T-helper 1 cell treated with Interleukin-12 subunit alpha and Interleukin-12 subunit beta and Interleukin-4 antibody, amounts not matched to agents 30 ng/mL and 1 ng/mL, for 36 hours (primary cell): Measurements from ENCODE around the gene TBXA2R. TPM values are rescaled to one million over a fixed set of nuclear protein-coding genes. Genes with fewer than 3 reads are reported as not detected.

Experiments
- intact Hi-C: fragments of 100-400 bp; cut with micrococcal nuclease; formaldehyde crosslinking; loops from one replicate; pipeline ENCODE4 v1.15.1; 2024
- total RNA-seq: library from RNA; stranded (reverse); gene quantifications from 2 replicates; pipeline ENCODE4 v1.2.3, GENCODE V29; 2022

TBXA2R gene
- total RNA-seq, 1 donor from 2014 or later = 1.1 TPM

DNA sequence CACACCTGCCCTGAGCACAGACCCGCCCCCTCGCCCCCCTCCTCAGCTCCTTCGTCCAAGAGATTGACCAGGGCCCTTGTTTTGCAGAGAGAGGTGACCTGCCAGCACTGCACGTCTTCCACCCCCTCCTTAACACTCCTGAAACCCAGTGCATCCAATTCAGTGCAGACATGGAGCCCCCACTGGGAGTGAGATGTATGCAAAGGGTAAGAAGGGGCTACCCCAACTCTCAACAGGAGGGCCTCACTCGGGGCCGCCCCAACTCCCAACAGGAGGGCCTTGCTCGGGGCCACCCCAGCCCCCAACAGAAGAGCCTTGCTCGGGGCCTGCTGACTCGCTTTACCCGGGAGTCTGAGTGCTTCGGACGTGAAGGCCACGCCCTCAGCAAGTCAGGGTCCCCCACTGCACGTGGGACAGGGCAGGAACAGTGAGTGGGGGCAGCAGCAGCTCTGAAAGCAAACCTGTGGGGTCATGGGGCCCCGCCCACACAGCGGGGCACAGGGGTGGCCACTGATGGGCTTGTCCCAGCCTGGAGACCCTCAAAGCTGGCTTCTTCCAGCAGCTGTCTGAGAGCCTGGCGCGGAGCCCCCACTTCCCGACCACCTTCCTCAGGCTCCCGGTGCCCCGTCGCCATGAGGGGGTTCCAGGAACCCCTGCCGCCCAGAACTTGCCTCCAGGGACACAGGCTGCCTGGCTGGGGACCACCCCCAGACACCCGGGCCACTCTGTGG is 14.3 kb upstream of the TBXA2R start:
- intact Hi-C loops = no loop called here

DNA sequence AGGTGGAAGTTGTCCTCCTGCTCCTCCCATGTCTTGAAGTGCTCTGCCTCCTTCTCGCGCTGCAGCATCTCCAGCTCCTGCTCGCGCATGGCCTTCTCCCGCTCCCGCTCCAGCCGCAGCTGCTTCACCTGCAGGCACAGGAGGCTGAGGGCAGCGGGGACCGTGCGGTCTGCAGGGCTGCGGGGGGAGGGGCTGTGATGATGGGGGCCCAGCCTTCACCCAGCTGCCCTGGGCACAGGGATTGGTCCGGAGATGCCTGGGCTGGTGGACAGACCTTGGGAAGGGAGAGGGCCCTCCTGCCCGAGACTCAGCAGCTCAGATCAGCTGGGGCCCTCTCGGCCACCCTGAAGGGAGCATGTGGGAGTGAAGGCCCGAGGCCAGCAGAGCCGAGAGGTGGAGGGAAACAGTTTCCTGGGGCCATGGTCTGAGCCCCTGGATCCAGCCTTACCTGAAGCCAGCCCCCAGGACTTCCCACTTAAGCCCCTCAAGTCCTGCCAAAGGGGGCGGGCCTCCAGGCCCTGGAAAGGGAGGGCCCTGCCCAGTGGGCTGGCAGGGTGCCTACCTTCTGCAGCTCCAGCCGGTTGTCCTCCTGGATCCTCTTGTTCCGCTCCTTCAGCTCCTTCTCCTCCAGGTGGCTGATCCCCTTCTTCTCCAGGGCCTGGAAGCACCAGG is 13.6 kb upstream of the TBXA2R start:
- intact Hi-C loops = no loop called here

- intact Hi-C loops = loop anchor here (2.0 kb wide), 1 partner anchor 75 kb away; no protein-coding TSS in a partner anchor
Observed at GRCh38 chr19:3619631-3620012, 12.9 kb upstream of the TBXA2R start.

- intact Hi-C loops = loop anchor here (2.0 kb wide), 1 partner anchor 74 kb away; no protein-coding TSS in a partner anchor
Observed at GRCh38 chr19:3618811-3619630, 12.3 kb upstream of the TBXA2R start.

GRCh38 chr19:3618144-3618810 is 11.6 kb upstream of the TBXA2R start:
- intact Hi-C loops = loop anchor here (2.0 kb wide), 1 partner anchor 73 kb away; no protein-coding TSS in a partner anchor

- intact Hi-C loops = no loop called here
Observed at GRCh38 chr19:3617463-3617862, 10.8 kb upstream of the TBXA2R start.

DNA sequence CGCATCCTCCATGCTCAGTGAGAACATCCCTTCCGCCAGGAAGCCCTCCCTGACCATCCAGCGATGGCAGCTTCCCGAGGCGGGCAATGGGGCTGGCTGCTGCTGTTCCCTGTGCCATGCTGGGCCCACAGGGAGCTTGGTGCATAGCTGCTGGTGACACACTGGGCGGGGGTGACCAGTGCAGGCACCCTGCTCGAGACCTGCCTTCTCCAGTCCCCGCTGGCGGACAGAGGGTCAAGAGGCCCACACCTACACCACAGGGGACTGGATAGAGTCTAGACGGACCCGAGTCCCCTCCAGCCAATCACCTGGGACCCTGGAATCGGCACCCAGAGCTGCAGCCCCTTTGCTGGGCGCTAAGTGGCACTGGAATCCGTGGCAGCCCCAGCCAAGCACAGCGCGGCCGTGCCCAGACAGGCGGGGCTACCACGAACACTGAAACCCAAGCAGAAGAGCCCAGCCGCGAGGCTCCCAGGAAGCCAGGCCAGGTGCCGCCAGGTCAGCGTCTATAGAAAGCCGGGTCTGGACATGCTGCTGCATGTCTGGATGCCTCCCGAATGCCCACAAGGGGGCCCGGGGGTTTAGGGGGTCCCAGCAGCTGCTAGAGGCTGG is 9.0 kb upstream of the TBXA2R start:
- intact Hi-C loops = no loop called here

- intact Hi-C loops = no loop called here
Observed at GRCh38 chr19:3614858-3615505, 8.3 kb upstream of the TBXA2R start.

GRCh38 chr19:3613818-3614661 is 7.4 kb upstream of the TBXA2R start:
- intact Hi-C loops = no loop called here

DNA sequence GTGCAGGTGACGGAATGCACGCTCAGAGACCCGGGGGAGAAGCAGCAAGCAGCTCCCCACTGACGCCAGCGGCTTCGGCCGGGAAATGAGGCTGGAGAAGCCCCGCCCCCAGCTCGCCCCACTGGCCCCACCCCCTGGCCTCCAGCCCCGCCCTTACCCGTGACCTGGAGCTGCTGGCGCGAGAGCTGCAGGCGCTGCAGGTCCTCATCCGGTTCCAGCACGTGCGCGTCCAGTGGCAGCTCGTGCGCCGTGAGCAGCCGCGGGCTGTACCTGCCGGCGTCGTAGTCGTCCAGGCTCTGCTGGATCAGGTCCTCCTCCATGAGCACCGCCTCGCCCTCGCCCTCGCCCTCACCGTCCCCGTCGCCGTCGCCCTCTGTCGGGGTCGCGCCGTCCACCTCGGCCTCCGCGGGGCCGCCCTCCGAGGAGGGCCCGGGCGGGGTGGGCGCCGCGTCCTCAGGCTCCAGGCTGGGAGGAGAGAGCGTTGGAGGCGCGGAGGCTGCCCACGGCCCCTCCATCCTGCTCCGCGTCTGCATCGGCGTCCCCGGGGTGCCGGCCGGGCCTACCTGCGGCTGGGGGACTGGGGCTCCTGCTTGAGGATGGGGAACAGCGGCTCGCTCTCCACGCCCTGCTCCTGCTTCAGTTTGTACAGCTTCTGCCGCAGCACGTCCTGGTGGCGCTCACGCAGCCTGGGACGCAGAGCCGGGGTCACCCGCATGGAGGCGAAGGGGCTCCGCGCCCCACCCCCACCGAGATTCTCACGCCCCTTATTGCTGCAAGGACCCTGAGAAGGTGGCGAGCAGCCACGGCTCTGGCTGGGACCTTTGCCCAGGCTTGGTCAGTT is 6.4 kb upstream of the TBXA2R start:
- intact Hi-C loops = no loop called here

DNA sequence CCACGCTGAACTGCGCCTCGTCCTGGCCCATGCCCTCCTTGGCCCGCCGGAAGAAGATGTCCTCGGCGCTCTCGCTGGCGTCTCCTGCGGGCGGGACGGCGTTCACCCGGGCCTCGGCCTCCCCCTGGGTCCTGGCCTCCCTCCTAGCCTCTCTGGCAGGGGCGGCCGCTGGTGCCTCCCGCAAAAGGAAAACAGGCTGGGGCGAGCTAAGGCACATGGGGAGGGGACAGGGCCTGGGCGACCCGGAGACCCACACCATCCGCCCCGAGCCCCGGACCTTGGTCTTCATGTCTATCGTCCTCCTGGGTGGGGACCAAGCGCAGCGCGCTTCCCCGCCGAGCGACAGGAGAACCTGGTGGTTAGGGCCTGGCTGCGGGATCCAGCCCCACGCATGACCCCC is 5.7 kb upstream of the TBXA2R start:
- intact Hi-C loops = no loop called here

DNA sequence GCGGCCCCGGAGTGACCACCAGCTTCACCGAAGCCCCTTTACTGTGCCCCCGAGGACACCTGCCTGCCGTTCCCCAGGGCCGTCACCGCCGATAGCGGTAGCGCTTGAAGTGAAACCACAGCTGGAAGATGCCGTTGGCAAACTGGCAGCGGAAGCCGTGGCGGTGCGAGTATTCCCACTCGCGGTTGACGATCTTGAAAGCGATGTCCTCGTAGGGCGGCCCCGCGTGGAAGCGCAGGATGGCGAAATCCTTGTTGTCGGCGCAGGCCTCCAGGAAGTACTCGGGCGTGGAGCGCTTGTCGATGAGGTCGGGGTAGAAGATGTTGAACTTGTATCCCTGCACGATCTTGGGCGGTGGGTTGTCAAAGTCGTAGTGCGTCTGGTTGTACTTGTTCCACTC is 5.2 kb upstream of the TBXA2R start:
- intact Hi-C loops = no loop called here

- intact Hi-C loops = no loop called here
Observed at GRCh38 chr19:3610745-3611717, 4.4 kb upstream of the TBXA2R start.

- intact Hi-C loops = loop anchor here (5.0 kb wide), 1 partner anchor 38 kb away; the partner anchor contains the start of gene HMG20B
Observed at GRCh38 chr19:3609779-3610719, 3.4 kb upstream of the TBXA2R start.

DNA sequence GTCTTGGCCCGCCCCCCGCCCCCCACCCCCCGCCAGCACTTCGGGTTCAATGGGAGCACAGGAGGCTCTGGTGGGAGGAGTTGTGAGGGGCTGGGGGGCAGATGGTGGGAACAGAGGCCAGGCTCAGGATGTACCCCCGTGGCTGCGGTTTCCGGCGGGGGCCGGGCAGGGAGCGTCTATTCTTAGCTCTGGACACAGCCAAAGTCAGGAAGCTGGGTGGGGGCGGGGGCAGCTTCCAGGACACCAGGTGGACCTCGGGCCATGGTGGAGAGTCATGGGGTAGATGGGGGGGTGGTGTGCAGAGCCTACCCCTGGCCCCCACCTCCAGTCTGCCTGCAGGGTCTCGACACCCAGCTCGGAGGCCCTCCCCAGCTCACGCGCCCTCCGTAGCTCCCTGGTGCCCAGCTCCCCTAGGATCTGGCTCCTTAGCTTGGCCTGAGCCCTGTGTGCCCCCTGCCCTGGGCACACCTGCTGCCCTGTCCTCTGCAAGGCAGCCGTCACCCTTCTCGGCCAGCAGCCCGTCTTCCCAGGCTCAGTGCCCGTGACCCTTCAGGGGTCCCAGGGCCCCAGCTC is 2.2 kb upstream of the TBXA2R start:
- intact Hi-C loops = loop anchor here (5.0 kb wide), 1 partner anchor 37 kb away; the partner anchor contains the start of gene HMG20B
